GM19238 (cell line): ENCODE results near the gene SHTN1.
A peak's percentile ranks its signal among the peaks of the same experiment; 100 is the strongest.

Experiments used
- DNase-seq: peaks from one replicate; pipeline ENCODE4 v3.0.0; 2011; ENCODE audit warnings: low spot score; ENCODE audit not compliant: insufficient read length

SHTN1 gene

DNA sequence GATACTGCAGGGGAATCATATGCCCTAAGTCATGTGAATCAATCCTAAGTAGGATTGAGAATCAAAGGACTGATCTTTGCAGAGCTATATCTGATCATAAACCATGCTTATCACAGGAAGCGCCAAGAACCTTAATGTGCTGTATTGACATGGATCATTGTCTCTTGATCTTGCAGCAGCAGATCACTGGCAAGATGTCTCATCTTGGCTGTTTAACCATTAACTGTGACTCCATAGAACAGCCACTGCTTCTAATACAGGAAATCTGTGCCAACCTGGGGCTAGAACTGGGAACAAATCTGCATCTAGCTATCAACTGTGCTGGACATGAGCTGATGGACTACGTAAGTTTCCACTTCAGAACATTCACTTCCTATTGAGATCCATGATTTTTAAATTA, 134.0 kb downstream of the SHTN1 start:
- no peak for DNase-seq

DNA sequence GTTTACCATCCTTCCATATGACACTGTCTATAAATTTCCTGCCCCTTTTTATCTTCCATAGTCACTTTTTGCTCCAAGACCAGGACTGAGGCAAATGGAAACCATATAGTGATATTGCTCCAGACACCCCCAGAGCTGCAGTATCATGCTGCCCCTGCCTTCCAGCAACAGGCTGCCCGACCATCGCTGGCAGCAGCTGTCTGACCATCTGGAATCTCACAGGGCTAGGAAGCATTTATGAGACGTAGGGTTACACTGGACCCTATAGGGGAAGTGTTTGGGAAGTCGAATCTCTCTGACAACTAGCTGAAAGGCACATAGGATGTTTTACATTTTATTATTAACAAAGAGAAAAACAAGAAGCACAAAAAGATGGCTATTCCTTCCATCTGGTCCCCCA, 136.3 kb downstream of the SHTN1 start:
- DNase-seq, result no peak

DNA sequence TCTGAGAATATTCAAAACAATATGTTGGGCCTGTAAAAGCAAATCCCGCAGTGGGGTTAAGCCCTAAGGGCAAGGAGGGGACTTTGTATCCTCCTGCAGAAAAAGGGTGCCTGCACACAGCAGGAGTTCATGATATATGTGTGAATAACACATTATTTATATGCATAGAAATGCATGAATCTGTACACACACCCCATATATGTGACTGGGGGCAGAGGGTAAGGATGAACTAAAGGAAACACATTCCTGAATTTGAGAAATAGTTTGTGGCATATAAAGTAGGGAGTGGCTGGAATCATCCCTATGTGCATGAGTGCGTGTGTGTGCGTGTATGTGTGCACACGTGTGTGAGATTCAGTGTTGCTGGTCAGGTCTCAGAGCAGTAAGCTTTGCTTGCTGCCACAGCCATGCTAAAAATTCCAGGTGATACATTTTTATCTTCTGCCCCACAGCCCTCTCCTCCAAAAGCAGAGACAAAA, 136.8 kb downstream of the SHTN1 start:
- DNase-seq, result no peak

- no peak for DNase-seq
These were observed 137.9 kb downstream of the SHTN1 start for GRCh38 chr10:116866987-116867595.

- DNase-seq, result no peak
These were observed 138.9 kb downstream of the SHTN1 start for GRCh38 chr10:116866066-116866465.

- no peak for DNase-seq
These were observed 140.6 kb downstream of the SHTN1 start for GRCh38 chr10:116864436-116864835.

- DNase-seq, result no peak
These were observed 143.2 kb downstream of the SHTN1 start for GRCh38 chr10:116861796-116862195.

DNA sequence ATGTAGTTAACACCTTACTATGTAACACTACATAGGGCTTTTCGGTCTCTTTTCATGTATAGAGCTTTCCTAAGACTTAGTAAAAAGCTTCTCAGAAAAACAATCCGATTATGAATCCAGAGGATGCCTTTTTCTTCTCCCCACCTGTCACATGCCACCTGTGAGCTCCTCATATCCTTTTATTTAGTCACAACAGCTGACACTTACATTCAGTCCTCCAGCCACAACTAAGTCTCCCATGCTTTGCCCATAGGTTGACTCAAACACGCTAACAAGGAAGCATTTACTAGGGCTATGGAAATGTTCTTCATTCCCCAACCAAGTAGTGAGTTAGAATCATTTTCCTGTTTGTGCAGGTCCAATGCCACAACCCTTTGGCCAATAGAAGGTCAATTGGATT, 147.8 kb downstream of the SHTN1 start:
- no peak for DNase-seq

DNA sequence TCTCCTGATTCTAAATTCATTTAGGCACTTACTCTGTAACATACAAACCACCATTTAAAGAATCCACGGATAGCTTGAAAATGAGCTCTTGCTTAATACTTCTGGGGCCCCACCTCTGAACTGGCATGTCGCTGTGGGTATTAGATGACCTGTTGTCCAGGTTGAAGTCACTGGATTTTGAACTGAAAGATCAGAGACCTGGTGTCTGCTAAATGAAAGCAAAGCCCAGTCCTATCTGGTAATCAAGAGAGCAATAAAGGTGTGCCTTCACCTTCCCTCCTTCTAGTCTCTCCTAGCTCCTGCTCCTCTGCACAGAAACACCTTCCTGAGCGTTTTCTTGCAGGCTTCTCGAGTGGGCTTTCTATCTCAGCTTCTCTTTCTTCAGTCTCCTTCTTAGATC, 151.3 kb downstream of the SHTN1 start:
- no peak for DNase-seq

DNA sequence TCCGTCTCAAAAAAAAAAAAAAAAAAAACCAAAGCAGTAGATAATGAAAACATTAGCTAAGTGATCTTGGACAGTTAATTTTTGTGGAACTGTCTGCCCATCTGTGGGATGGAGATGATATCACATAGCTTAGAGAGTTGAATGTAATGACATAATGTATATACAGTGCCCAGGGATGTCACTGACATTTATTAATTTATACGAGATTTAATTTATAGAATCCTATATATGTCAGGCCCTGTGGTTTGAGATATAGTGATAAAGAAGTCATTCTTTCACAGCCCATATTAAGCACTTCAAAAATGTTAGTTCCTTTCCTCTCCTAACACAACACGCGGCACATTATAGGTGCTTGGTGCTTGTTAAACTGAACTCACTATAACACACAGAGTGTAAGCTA, 151.7 kb downstream of the SHTN1 start:
- DNase-seq, result no peak

- DNase-seq, result no peak
These were observed 152.7 kb downstream of the SHTN1 start for GRCh38 chr10:116852246-116852645.

DNA sequence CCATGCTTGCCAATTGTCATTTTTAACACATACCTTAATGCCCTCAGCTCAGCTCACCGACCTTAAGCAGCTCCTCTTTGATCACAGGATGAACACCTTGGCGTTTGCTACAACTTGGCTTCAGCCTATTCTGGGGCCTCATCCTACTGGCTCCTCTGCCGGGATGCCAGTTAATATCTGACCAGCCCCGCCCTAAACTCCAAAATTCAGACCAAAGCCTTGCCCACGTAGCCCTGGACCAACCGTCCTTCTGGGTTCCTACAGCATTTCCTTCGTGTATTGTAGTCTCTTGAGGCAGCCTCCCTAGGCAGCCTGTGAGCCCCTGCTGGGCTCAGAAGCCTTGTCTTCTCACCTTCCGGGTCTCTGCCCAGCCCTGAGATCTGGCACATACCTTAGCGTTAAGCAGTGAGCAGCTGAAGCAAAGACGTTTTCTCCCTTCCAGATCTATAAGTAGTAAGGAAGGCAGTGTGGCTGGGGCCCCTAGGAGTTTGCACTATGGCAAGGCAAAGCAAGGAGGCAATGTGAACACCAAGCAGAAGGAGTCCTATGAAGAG, 154.9 kb downstream of the SHTN1 start:
- no peak for DNase-seq

DNA sequence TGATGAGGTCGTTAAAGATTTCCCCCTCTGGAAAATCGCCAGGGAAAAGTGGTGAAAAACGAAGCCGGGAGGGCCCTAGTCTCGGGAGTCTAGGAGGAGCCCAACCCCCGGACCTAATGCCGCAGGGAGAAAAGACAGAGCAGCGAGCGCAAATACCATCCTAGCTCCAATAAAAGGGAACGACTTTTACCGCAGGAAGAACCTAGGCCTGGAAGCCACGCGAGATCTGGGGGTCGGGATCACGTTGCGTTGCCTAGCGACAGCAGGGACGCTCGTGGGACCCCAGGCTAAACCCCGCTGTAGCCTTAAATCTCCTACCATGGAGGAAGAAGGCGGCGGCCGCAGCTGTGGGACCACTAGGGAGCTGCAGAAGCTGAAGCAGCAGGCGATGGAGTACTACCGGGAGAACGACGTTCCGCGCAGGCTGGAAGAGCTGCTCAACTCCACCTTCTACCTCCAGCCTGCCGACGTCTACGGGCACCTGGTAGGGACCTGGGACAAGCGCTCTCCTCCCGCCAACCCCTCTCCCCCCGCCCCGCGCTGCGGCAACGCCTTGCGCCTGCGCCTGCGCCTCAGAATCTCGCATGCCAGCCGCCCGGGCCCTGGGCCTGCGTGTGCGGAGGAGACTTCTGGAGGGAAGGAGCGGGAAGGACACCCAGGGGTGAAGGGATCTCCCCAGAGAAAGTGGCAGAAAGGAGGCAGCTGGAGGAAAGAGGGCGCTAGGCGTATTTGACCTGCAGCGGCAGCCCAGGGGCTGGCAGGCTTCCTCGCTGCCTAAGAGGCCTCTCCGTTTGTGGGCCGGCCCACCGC, 155.5 kb downstream of the SHTN1 start, which contains the start of gene ENO4:
TSS of gene ENO4 (plus strand) at position 252 of the 810 bp plus-strand sequence. CDS start at position 320, 68 bp downstream.
- DNase-seq, result peak; percentile 33

GRCh38 chr10:116848944-116849247, 156.1 kb downstream of the SHTN1 start:
- DNase-seq, result no peak

DNA sequence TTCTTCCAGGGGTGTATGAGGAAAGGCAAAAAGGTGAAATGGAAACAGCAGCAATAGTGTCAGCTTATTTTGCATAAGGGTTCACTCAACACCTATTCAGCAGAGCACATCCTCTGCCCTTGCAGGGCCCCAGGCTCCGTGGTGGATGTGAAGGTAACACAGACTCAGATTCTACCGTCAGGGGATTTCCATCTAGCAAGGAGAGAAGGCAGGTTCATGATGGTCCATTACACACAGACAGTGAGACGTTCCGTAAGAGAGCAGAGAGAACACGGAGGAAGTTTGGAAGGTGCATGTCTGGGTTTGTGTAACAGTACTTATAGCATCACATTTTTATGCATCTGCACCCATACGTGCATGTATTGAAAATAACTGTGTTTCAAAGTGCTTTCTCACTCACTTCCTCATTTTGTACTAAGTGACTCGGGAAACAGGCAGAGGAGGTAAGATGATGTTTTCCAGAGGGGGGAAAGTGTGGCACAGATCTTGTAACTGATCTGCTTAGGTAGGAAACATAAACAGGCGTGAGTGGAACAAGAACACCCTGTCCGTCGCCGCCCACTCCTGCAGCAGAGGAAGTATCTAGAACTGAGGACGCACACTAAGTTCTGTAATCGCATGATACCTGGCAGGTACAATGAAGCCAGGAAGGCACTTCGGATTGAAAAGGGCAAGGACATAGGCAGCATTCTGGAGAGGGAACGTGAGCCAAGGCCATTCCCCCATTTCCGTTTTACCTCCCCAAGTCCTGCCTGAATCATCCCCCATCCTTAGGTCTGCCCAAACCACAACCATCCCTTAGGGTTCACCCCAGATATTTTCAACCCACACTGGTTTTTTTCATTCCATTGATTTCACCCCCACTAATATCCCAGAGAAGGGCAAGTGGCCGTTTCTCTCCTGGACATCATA, 156.7 kb downstream of the SHTN1 start:
- DNase-seq, result peak; percentile 16

DNA sequence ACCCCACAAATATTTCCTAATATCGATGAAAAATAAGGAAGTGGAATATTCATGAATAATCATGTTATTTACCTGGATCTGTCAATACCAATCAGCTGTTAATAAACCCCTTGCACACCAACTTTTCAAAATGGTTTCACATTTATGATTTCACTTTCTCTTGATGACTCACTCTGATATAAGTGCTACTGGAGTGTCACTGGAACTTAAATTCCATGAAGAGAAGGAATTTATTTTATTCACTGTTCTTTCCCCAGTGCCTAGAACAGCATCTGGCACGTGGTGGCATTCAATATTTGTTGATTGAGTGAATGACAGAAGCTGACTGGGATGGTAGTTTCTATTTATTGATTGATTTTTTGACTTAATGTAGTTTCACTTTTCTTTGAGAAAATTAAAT, 159.2 kb downstream of the SHTN1 start:
- DNase-seq, result no peak

DNA sequence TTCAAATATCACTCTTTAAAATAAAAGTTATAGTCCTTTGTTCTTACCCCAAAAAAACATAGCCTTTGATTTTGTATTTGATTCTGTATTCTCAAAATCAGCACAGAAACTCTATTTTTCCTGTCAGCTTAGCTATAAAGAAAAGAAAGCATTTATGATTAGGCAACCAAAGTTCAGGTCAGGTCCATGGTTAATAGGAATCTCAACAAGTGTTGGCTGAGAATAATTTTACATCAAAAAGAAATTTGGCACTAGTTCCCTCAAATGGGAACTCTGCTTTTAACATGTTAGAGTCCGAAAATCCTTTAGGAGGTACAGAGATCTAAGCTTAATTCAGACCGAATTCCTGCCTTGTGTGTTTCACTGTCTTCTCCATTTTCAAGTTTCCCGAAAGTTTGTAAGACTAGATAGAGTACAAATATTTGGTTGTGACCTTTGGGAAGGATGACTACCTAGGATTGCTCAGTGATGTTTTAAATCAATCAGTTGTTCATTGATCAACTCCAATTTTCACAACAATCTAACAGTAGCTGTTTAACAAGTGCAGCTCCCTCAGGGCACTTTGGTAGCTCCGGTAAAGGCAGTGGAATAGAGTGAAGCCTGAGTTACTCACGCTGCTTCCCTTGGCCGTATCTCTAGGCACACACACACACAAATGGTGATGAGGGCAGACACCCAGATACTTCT, 164.5 kb downstream of the SHTN1 start:
- no peak for DNase-seq

GRCh38 chr10:116838143-116838725, 166.8 kb downstream of the SHTN1 start:
- no peak for DNase-seq

DNA sequence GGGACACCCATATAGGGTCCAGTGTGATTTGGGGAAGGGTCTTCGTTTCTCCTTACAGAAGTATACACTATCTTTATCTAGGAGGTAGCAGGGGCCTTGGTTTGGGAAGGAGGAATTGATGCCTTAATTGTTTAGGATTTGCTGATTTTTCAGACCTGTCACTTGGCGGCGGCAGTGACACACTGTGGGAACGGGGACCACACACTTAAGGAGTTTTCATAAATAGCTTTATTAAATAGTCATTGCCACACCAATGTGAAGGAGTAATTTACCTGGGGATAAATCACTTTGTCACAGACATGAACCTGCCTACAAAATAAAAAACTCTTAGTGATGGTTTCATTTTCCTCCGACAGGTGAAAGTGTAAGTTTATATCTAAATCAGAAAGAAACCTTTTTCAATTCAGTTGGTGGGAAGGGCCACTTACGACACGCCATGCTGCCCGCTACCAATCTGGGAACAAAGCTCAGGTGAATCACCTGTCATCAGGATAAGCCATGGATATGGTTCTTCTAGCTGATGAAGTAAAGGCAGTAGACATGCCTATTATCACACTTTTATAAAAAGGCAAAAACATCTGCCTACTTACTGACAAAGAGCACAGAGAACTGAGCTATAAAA, 168.0 kb downstream of the SHTN1 start:
- no peak for DNase-seq

GRCh38 chr10:116836083-116836482, 168.9 kb downstream of the SHTN1 start:
- no peak for DNase-seq
